ENCODE data around the gene DRC3. TPM values are rescaled to one million over a fixed set of nuclear protein-coding genes. Genes with fewer than 3 reads are reported as not detected.

The DRC3 gene
- total and polyA plus RNA-seq, 10 of the 15 experiments (the other 5 are each of a cell fraction or from before 2014, with no cell fraction given) = 0.18 to 2.3 (median 0.60) TPM; not detected in 3

GRCh38 chr17:17934806-17935205 is 37.9 kb upstream of the DRC3 start:
- H3K9ac ChIP-seq (ENCODE audit: control insufficient read depth, insufficient read depth, low read length) = no peak overlapping the region
- 96% methylated on average over 3 of the region's 3 CpGs for WGBS (ENCODE audit: insufficient coverage, insufficient replicate concordance, low lambda C conversion rate, missing lambda C conversion rate)
- ATAC-seq = no peak
- ChIA-PET POLR2A (interaction anchor here (1.2 to 1.5 kb wide), 3 partner anchors 9 to 23 kb away, joined by 3 to 6 read pairs (median 4); no protein-coding TSS in a partner anchor), SMC1A (ENCODE audit: uncharacterized antibody, unreplicated experiment) (interaction anchor here (0.9 to 2.8 kb wide), 4 partner anchors 8 to 50 kb away, joined by 3 to 10 read pairs (median 3); no protein-coding TSS in a partner anchor), RAD21 (ENCODE audit: unreplicated experiment) (interaction anchor here (0.6 kb wide), 1 partner anchor 292 kb away, joined by 3 read pairs; no protein-coding TSS in a partner anchor), CTCF (interaction anchor here (0.8 to 2.6 kb wide), 6 partner anchors 10 to 99 kb away, joined by 3 to 14 read pairs (median 4); no protein-coding TSS in a partner anchor)
- H3K4me1 ChIP-seq (ENCODE audit: control insufficient read depth, insufficient read depth, low read length) = peaks cover 7% of the 10 kb centered on the region; the same call in 1 of the 2 replicates
- no peaks in the 10 kb centered on the region for H3K9me3 ChIP-seq (replicated peaks; ENCODE audit: control insufficient read depth, insufficient read depth, low read length)
- FAIRE-seq = no peak
- in situ Hi-C loops (cut with MboI) (no loop called here), intact Hi-C loops (cut with micrococcal nuclease; ENCODE audit: unreplicated experiment) (loop anchor here (5.0 kb wide), 1 partner anchor 53 kb away; no protein-coding TSS in a partner anchor)
- H4K20me1 ChIP-seq (ENCODE audit: control insufficient read depth, insufficient read depth) = no peaks in the 10 kb centered on the region; the same call in 1 of the 2 replicates
- H3K27ac ChIP-seq (ENCODE audit: control insufficient read depth, insufficient read depth) = no peak overlapping the region
- no peak overlapping the region for H3K4me2 ChIP-seq (ENCODE audit: control insufficient read depth, insufficient read depth)
- H3K79me2 ChIP-seq (ENCODE audit: control insufficient read depth, insufficient read depth, low read length) = no peaks in the 10 kb centered on the region
- no peak overlapping the region for H2AFZ ChIP-seq (ENCODE audit: control insufficient read depth, low read depth, low read length)
- H3K36me3 ChIP-seq (ENCODE audit: control insufficient read depth in 2 of 2, insufficient read depth in 2 of 2, low read length in 1 of 2) = no peaks in the 10 kb centered on the region
- BruUV-seq (replicated peaks) = no TSS peak
- H3K27me3 ChIP-seq (replicated peaks in 1 of 2; ENCODE audit: control insufficient read depth in 2 of 2, insufficient read depth in 2 of 2, low read length in 1 of 2) = no peaks in the 10 kb centered on the region
- DNase-seq (ENCODE audit: low read depth, low spot score) = no peak
- H3K4me3 ChIP-seq = no peak overlapping the region
- TF ChIP-seq BRCA1 (IDR thresholded peaks at IDR 0.05; ENCODE audit: low read depth, low read length) (no peak), TBL1XR1 (IDR thresholded peaks at IDR 0.05; ENCODE audit: low read depth, low read length) (no peak), RUNX3 (IDR thresholded peaks at IDR 0.05; ENCODE audit: low read length) (no peak), SIN3A (IDR thresholded peaks at IDR 0.05; ENCODE audit: low read depth, low read length) (no peak), SKIL (IDR thresholded peaks at IDR 0.05; ENCODE audit: low read depth, poor library complexity, severe bottlenecking) (no peak), NKRF (conservative IDR thresholded peaks at IDR 0.05) (no peak), IKZF1 (conservative IDR thresholded peaks at IDR 0.05) (no peak), MYC (IDR thresholded peaks at IDR 0.05; ENCODE audit: insufficient read depth, insufficient read length, insufficient replicate concordance, low read length, severe bottlenecking) (no peak), LARP7 (IDR thresholded peaks at IDR 0.05) (no peak), ZBED1 (IDR thresholded peaks at IDR 0.05; ENCODE audit: borderline replicate concordance) (no peak), ZBTB40 (IDR thresholded peaks at IDR 0.05; ENCODE audit: borderline replicate concordance) (no peak), SIX5 (IDR thresholded peaks at IDR 0.05; ENCODE audit: low read depth, low read length, severe bottlenecking) (no peak), RBBP5 (conservative IDR thresholded peaks at IDR 0.05) (no peak)
